Loucy (cell line): Measurements from ENCODE around the gene FAM234A.

Source experiments
- CTCF ChIP-seq: fragments of 200-600 bp; sonication (generic); conservative IDR thresholded peaks from 2 replicates; pipeline ENCODE4 v1.5.1; 2014; ENCODE audit warnings: mild to moderate bottlenecking, antibody characterized with exemption, low read length
- EZH2phosphoT487 ChIP-seq: fragments of 200-600 bp; IDR thresholded peaks from 2 replicates; pipeline ENCODE4 v1.6.1; 2018; ENCODE audit warnings: antibody characterized with exemption, mild to moderate bottlenecking, moderate library complexity, borderline replicate concordance

- TF ChIP-seq CTCF (no peak), EZH2phosphoT487 (no peak)
Measured at GRCh38 chr16:290015-290680, 55.5 kb downstream of the FAM234A start.
